ENCODE data around the gene MINDY4. TPM values are rescaled to one million over a fixed set of nuclear protein-coding genes. Genes with fewer than 3 reads are reported as not detected.

The MINDY4 gene
- total RNA-seq, 2 donors from 2014 or later, result 2.2 to 4.2 TPM

GRCh38 chr7:30918676-30919075 is 147.5 kb downstream of the MINDY4 start:
- Histone ChIP-seq H3K27me3 (no peaks in the 10 kb centered on the region), H3K4me3 (no peak overlapping the region), H3K9me3 (no peaks in the 10 kb centered on the region), H3K9ac (ENCODE audit: low read depth in 2 of 2, low read length in 2 of 2) (no peak overlapping the region), H3K4me1 (peaks cover 7% of the 10 kb centered on the region), H3K27ac (no peak overlapping the region), H3K36me3 (no peaks in the 10 kb centered on the region)
- no peak for TF ChIP-seq CTCF (IDR thresholded peaks at IDR 0.05)
- no peak for DNase-seq
- intact Hi-C loops (cut with DNase I), result no loop called here

- Histone ChIP-seq H3K9ac (ENCODE audit: low read depth in 2 of 2, low read length in 2 of 2) (peak overlapping the region in 1 of 2 donors; percentile 2), H3K36me3 (no peaks in the 10 kb centered on the region), H3K27ac (no peak overlapping the region), H3K27me3 (no peaks in the 10 kb centered on the region), H3K4me3 (no peak overlapping the region), H3K4me1 (no peaks in the 10 kb centered on the region), H3K9me3 (no peaks in the 10 kb centered on the region)
- no peak for DNase-seq
- TF ChIP-seq CTCF (IDR thresholded peaks at IDR 0.05), result no peak
- intact Hi-C loops (cut with DNase I), result no loop called here
These were observed 148.9 kb downstream of the MINDY4 start for GRCh38 chr7:30920021-30920583.

GRCh38 chr7:30920584-30921539 is 149.6 kb downstream of the MINDY4 start:
- TF ChIP-seq CTCF (IDR thresholded peaks at IDR 0.05), result no peak

GRCh38 chr7:30921540-30922401 is 150.6 kb downstream of the MINDY4 start:
- Histone ChIP-seq H3K4me3 (no peak overlapping the region), H3K36me3 (no peaks in the 10 kb centered on the region), H3K4me1 (no peaks in the 10 kb centered on the region), H3K9me3 (no peaks in the 10 kb centered on the region), H3K27ac (no peak overlapping the region), H3K27me3 (no peaks in the 10 kb centered on the region), H3K9ac (ENCODE audit: low read depth in 2 of 2, low read length in 2 of 2) (no peak overlapping the region)
- DNase-seq, result peak; percentile 15
- no peak for TF ChIP-seq CTCF (IDR thresholded peaks at IDR 0.05)
- intact Hi-C loops (cut with DNase I), result no loop called here

More at GRCh38 chr7:30920584-30921539, 149.6 kb downstream of the MINDY4 start:
- H3K9me3 ChIP-seq, result no peaks in the 10 kb centered on the region
- H3K27ac ChIP-seq, result no peak overlapping the region
- H3K4me3 ChIP-seq, result no peak overlapping the region
- no peaks in the 10 kb centered on the region for H3K4me1 ChIP-seq
- no peaks in the 10 kb centered on the region for H3K36me3 ChIP-seq
- no peak for DNase-seq
- H3K27me3 ChIP-seq, result no peaks in the 10 kb centered on the region
- intact Hi-C loops (cut with DNase I), result no loop called here
- no peak overlapping the region for H3K9ac ChIP-seq (ENCODE audit: low read depth in 2 of 2, low read length in 2 of 2)

- H3K36me3 ChIP-seq, result no peaks in the 10 kb centered on the region
- no peaks in the 10 kb centered on the region for H3K27me3 ChIP-seq
- H3K4me1 ChIP-seq, result no peaks in the 10 kb centered on the region
- no peak overlapping the region for H3K4me3 ChIP-seq
- peak; percentile 17 for DNase-seq
- intact Hi-C loops (cut with DNase I), result no loop called here
- no peaks in the 10 kb centered on the region for H3K9me3 ChIP-seq
- H3K9ac ChIP-seq (ENCODE audit: low read depth in 2 of 2, low read length in 2 of 2), result no peak overlapping the region
- no peak overlapping the region for H3K27ac ChIP-seq
- TF ChIP-seq CTCF (IDR thresholded peaks at IDR 0.05), result no peak
These were observed 151.4 kb downstream of the MINDY4 start for GRCh38 chr7:30922596-30922995.
